Fibroblast of lung (primary cell): ENCODE measurements around the gene PIM3. TPM values are rescaled to one million over a fixed set of nuclear protein-coding genes. Genes with fewer than 3 reads are reported as not detected.

Experiments used
- DNase-seq, 2 donors: peaks; one replicate each; pipeline versions ENCODE4 v3.0.0 to v3.0.0-alpha.2; 2010; ENCODE audit warnings: low read depth in 2 of 2
- H2AFZ ChIP-seq: 2 replicates; pipeline ENCODE4 v1.5.1; 2012; ENCODE audit warnings: low read length, control low read depth, inconsistent platforms
- H3K27ac ChIP-seq: 2 replicates; pipeline ENCODE4 v1.5.1; 2011; ENCODE audit warnings: low read length, control low read depth; ENCODE audit not compliant: insufficient read depth
- H3K27me3 ChIP-seq: 2 replicates; pipeline ENCODE4 v1.5.1; 2011; ENCODE audit warnings: mild to moderate bottlenecking, low read length; ENCODE audit not compliant: control insufficient read depth, insufficient read depth
- H3K36me3 ChIP-seq: 2 replicates; pipeline ENCODE4 v1.5.1; 2011; ENCODE audit warnings: low read length; ENCODE audit not compliant: control insufficient read depth, insufficient read depth
- H3K4me1 ChIP-seq: 2 replicates; pipeline ENCODE4 v1.5.1; 2011; ENCODE audit warnings: low read length; ENCODE audit not compliant: control insufficient read depth, insufficient read depth; ENCODE audit errors: extremely low read depth
- H3K4me2 ChIP-seq: 2 replicates; pipeline ENCODE4 v1.5.1; 2011; ENCODE audit warnings: low read length, control low read depth; ENCODE audit not compliant: insufficient read depth; ENCODE audit errors: extremely low read depth
- H3K4me3 ChIP-seq, 4 experiments: fragments of 200-600 bp in 1 of 4; sonication (generic) in 1 of 4; replicated peaks in 1 of 4; 2 replicates each; pipeline ENCODE4 v1.5.1; 2011 to 2016; ENCODE audit warnings: low read length in 4 of 4, low read depth in 3 of 4, mild to moderate bottlenecking in 3 of 4, control low read depth in 2 of 4, inconsistent platforms in 1 of 4, mixed read lengths in 1 of 4; ENCODE audit not compliant: insufficient read depth in 1 of 4; ENCODE audit errors: control extremely low read depth in 1 of 4
- H3K79me2 ChIP-seq: 2 replicates; pipeline ENCODE4 v1.5.1; 2012; ENCODE audit warnings: mild to moderate bottlenecking, low read length, inconsistent platforms; ENCODE audit not compliant: control insufficient read depth, insufficient read depth
- H3K9ac ChIP-seq: 2 replicates; pipeline ENCODE4 v1.5.1; 2011; ENCODE audit warnings: mild to moderate bottlenecking, low read length, control low read depth; ENCODE audit not compliant: insufficient read depth
- H3K9me3 ChIP-seq: 2 replicates; pipeline ENCODE4 v1.5.1; 2012; ENCODE audit warnings: low read depth, low read length; ENCODE audit not compliant: control insufficient read depth, insufficient read depth
- H4K20me1 ChIP-seq: 2 replicates; pipeline ENCODE4 v1.5.1; 2011; ENCODE audit warnings: low read length; ENCODE audit not compliant: control insufficient read depth, insufficient read depth; ENCODE audit errors: extremely low read depth
- EZH2 ChIP-seq: IDR thresholded peaks from 2 replicates; pipeline ENCODE4 v1.5.1; 2012; ENCODE audit warnings: low read length, control low read depth, mild to moderate bottlenecking; ENCODE audit errors: missing control alignments
- polyA plus RNA-seq, 2 donors: library from polyadenylated mRNA; depleted of rRNA in 1 of 2; stranded (reverse) in 1 of 2; unstranded in 1 of 2; fragments of >200 nt; gene quantifications; 2 replicates each; pipeline ENCODE4 v1.2.1, GENCODE V29; 2011 to 2012; ENCODE audit warnings: missing spikeins in 1 of 2
- total RNA-seq: library from RNA; depleted of rRNA; stranded (reverse); fragments of >200 nt; gene quantifications from 2 replicates; pipeline ENCODE4 v1.2.1, GENCODE V29; 2014
- TF ChIP-seq, protein P1 (sequence below), 2 donors: IDR thresholded peaks in 1 of 2; conservative IDR thresholded peaks in 1 of 2; 1 replicate in 1 of 2; 2 replicates in 1 of 2; pipeline ENCODE4 v1.5.1; 2011 to 2012; ENCODE audit warnings: low read length in 2 of 2, control low read depth in 1 of 2, inconsistent platforms in 1 of 2, low read depth in 1 of 2, mild to moderate bottlenecking in 1 of 2

PIM3 gene
- total and polyA plus RNA-seq, 2 donors (not counting 1 experiment from before 2014, with no cell fraction given): 6.8 to 47.7 TPM

DNA sequence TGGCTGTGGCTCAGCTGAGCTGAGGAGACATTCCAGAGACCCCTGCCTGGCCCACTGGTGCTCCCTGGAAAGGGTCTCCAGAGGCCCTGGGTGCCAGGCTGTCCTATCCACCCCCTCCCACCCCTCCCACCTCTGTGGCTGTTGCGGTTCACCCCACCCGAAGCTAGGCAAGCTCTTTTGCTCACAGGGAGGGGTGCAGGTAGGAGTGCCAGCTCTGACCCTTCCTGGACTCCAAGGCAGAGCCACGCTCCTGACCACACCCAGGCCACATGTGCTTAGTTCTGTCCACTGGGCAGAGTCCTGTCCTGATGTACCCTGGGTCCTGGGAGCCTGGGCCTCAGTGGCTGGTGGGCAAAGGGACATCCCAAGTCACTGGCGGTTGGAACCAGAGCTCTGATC lies 35.5 kb downstream of the PIM3 start:
- no peak overlapping the region for H2AFZ ChIP-seq
- DNase-seq: no peak
- H3K27ac ChIP-seq: no peak overlapping the region
- no peaks in the 10 kb centered on the region for H3K27me3 ChIP-seq
- H3K9me3 ChIP-seq: no peaks in the 10 kb centered on the region
- no peak for TF ChIP-seq EZH2
- TF ChIP-seq, protein P1, sequence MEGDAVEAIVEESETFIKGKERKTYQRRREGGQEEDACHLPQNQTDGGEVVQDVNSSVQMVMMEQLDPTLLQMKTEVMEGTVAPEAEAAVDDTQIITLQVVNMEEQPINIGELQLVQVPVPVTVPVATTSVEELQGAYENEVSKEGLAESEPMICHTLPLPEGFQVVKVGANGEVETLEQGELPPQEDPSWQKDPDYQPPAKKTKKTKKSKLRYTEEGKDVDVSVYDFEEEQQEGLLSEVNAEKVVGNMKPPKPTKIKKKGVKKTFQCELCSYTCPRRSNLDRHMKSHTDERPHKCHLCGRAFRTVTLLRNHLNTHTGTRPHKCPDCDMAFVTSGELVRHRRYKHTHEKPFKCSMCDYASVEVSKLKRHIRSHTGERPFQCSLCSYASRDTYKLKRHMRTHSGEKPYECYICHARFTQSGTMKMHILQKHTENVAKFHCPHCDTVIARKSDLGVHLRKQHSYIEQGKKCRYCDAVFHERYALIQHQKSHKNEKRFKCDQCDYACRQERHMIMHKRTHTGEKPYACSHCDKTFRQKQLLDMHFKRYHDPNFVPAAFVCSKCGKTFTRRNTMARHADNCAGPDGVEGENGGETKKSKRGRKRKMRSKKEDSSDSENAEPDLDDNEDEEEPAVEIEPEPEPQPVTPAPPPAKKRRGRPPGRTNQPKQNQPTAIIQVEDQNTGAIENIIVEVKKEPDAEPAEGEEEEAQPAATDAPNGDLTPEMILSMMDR (conservative IDR thresholded peaks at IDR 0.05 in 1 of 2, IDR thresholded peaks at IDR 0.05 in 1 of 2; ENCODE audit: low read depth in 1 of 2, low read length in 2 of 2): no peak
- no peak overlapping the region for H3K4me3 ChIP-seq
- H3K79me2 ChIP-seq: no peaks in the 10 kb centered on the region
- H3K36me3 ChIP-seq: no peaks in the 10 kb centered on the region
- no peaks in the 10 kb centered on the region for H4K20me1 ChIP-seq
- no peaks in the 10 kb centered on the region for H3K4me1 ChIP-seq
- H3K9ac ChIP-seq: no peak overlapping the region
- H3K4me2 ChIP-seq: no peak overlapping the region

DNA sequence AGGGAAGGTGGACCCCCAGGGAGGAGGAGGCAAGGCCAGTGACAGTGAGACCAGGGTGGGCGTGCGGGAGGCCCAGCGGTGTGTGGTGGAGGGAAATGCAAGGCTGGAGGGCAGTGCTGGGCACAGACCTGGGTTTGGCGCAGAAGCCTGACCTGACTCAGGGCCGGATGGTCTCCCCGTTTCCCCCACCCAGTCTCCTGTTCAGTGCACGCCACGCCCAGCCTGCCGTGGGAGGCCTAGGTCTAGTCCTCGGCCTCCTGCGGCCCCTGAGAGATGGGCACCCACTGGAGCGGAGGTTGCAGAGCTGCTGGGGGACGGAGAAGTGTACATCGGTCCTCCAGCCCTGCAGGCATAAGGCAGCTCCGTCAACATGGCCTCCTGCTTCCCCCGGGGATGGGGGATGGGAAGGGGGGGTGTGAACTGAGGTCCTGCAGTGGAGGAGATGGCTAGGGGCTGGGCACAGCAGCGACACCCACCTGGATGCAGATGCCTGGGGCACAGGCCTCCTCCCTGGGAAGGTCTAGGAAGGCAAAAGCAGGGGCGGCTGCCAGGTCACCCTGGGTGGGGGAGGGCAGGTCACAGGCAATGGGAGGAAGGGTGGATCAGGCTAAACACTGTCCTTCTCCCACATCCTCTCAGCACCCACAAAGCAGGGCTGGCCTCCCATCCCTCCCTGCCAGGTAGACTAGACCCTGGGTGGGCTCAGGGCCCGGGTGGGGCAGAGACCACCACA lies 36.1 kb downstream of the PIM3 start:
- Histone ChIP-seq H2AFZ (no peak overlapping the region), H3K9me3 (no peaks in the 10 kb centered on the region), H3K27ac (no peak overlapping the region), H3K36me3 (no peaks in the 10 kb centered on the region), H4K20me1 (no peaks in the 10 kb centered on the region), H3K4me3 (no peak overlapping the region), H3K4me1 (no peaks in the 10 kb centered on the region), H3K79me2 (no peaks in the 10 kb centered on the region), H3K9ac (no peak overlapping the region), H3K4me2 (no peak overlapping the region), H3K27me3 (no peaks in the 10 kb centered on the region)
- no peak for DNase-seq
- TF ChIP-seq, protein P1 (conservative IDR thresholded peaks at IDR 0.05 in 1 of 2, IDR thresholded peaks at IDR 0.05 in 1 of 2; ENCODE audit: low read depth in 1 of 2, low read length in 2 of 2): no peak
- TF ChIP-seq EZH2: no peak

DNA sequence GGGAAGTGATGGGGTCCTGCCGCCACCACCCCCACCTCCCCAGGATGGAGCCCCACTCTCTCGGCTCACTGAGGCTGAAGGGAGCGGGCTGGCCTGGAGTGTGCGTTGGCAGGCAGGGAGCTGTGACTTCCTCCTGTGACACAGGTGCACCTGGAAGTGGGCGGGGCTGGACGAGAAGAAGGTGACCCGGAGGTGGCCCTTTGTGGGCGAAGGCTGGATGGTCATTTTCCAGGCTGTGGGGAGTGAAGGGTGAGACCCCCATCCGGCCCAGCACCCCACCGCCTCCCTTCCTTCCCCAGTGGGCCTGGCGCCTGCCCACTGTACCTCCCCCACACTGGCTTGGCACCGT lies 36.7 kb downstream of the PIM3 start:
- TF ChIP-seq, protein P1 (conservative IDR thresholded peaks at IDR 0.05 in 1 of 2, IDR thresholded peaks at IDR 0.05 in 1 of 2; ENCODE audit: low read depth in 1 of 2, low read length in 2 of 2): no peak
- no peak for TF ChIP-seq EZH2
- Histone ChIP-seq H3K4me1 (no peaks in the 10 kb centered on the region), H3K36me3 (no peaks in the 10 kb centered on the region), H3K27ac (no peak overlapping the region), H3K79me2 (no peaks in the 10 kb centered on the region), H3K9me3 (no peaks in the 10 kb centered on the region), H3K4me3 (no peak overlapping the region), H4K20me1 (no peaks in the 10 kb centered on the region), H3K27me3 (no peaks in the 10 kb centered on the region), H3K9ac (no peak overlapping the region), H2AFZ (no peak overlapping the region), H3K4me2 (no peak overlapping the region)
- no peak for DNase-seq
